Activated T-helper 1 cell treated with anti-CD3 and anti-CD28 coated beads, Interleukin-12 subunit alpha, Interleukin-12 subunit beta, Interleukin-2, Interleukin-4 antibody, amounts not matched to agents 30 ng/mL and 10 ng/mL and 1 ng/mL, durations not matched to agents 14 hours and 24 hours and 36 hours (primary cell): ENCODE measurements around the gene HELQ. TPM values are rescaled to one million over a fixed set of nuclear protein-coding genes. Genes with fewer than 3 reads are reported as not detected.
A peak's percentile ranks its signal among the peaks of the same experiment; 100 is the strongest.

ENCODE experiments used
- DNase-seq: peaks from one replicate; pipeline ENCODE4 v3.0.0; 2021; ENCODE audit warnings: low spot score
- H3K27ac Mint-ChIP-seq: one replicate; pipeline ENCODE4 v1.8.0; 2021; ENCODE audit warnings: mild to moderate bottlenecking, mixed read lengths
- H3K27me3 Mint-ChIP-seq: one replicate; pipeline ENCODE4 v1.8.0; 2022; ENCODE audit warnings: mild to moderate bottlenecking, moderate library complexity, mixed read lengths; ENCODE audit not compliant: insufficient read depth
- H3K36me3 Mint-ChIP-seq: one replicate; pipeline ENCODE4 v1.8.0; 2021; ENCODE audit warnings: low read depth, mixed read lengths
- H3K4me1 Mint-ChIP-seq: one replicate; pipeline ENCODE4 v1.8.0; 2021; ENCODE audit warnings: low read depth, mixed read lengths
- H3K4me3 Mint-ChIP-seq: one replicate; pipeline ENCODE4 v1.8.0; 2021; ENCODE audit warnings: mild to moderate bottlenecking, moderate library complexity, mixed read lengths
- H3K9me3 Mint-ChIP-seq: one replicate; pipeline ENCODE4 v1.8.0; 2021; ENCODE audit warnings: mixed read lengths
- intact Hi-C: fragments of 100-400 bp; cut with micrococcal nuclease; formaldehyde crosslinking; loops from one replicate; pipeline ENCODE4 v1.15.1; 2024
- total RNA-seq: library from RNA; stranded (reverse); gene quantifications from 2 replicates; pipeline ENCODE4 v1.2.3, GENCODE V29; 2022

The HELQ gene
- total RNA-seq, 1 donor from 2014 or later: 9.7 TPM

DNA sequence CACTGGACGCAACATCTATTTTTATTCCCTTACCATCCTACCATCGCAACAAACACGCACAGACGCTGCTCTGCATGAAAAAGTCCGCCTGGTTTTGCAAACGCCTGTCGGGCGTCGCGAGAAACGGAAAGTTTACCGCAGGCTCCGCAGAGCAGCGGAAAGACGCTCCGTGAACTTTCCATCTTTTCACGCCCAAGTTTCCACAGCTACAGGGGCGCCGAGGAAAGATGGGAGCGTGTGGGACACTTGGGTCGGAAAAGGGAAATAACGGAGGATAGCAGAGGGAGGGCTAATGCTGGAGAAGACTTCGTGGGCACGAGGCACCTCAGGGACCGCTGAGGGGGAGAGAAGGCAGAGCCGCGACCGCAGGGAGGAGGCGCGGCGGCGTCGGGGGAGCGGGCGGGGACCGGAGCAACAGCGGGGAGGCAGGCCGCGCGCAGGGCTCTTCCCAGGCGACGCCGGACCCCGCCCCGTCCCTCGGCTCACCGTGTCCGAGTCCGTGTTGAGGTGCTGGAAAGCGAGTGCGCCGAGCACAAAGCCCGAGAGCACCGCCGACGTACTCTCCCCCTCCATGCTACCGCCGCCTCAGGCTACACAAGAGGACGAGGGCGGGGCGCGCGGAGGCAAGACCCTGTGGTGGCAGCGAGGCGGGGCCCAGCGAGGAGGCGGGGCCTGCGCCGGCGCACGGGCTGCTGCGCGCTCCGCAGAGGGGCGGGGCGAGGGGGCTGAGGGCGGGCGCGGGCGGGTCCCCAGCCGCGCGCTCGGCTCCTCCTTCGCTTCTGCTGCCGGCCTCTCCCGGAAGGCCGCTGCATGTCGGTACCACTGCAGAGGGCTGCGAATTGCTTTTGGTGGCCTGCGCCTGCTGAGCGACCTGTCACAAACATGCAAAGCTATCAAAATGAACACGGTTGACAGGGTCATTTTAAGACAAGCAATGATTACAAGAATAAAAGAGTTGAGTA is 29.2 kb upstream of the HELQ start, which contains the start of gene ABRAXAS1:
Gene ABRAXAS1 (minus strand): TSS at position 601 of the 962 bp plus-strand sequence. CDS start 28 bp downstream, at position 573.
- Mint-ChIP-seq H3K9me3 (no peaks in the 10 kb centered on the region), H3K4me3 (peak within 1 kb of the TSS; percentile 90), H3K27ac (peak within 1 kb of the TSS; percentile 95), H3K27me3 (peaks cover under 1% of the 10 kb centered on the region), H3K4me1 (peaks cover 10% of the 10 kb centered on the region), H3K36me3 (peaks cover 2% of the 10 kb centered on the region)
- peak; percentile 91 for DNase-seq
- intact Hi-C loops: loop anchor here (1.0 to 10.0 kb wide), 9 partner anchors 29 to 1099 kb away; partner anchors contain the start of genes CDS1, COPS4, COQ2 and HELQ

DNA sequence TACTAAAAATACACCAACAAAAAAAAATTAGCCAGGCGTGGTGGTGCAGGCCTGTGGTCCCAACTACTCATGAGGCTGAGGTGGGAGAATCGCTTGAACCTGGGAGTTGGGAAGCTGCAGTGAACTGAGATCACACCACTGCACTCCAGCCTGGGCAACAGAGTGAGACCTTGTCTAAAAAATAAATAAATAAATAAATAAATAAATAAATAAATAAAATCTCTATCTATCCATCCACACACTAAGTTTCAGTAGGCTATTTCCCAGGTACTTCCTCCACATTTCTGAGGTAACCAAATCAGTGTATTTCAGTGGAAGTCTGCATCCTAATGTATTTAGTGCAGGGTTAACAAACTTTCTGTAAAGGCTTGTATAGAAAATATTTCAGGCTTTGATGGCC is 18.3 kb upstream of the HELQ start:
- Mint-ChIP-seq H3K27ac (no peak overlapping the region), H3K9me3 (no peaks in the 10 kb centered on the region), H3K4me1 (no peaks in the 10 kb centered on the region), H3K36me3 (peaks cover 3% of the 10 kb centered on the region), H3K4me3 (no peak overlapping the region), H3K27me3 (no peaks in the 10 kb centered on the region)
- intact Hi-C loops: no loop called here
- no peak for DNase-seq

DNA sequence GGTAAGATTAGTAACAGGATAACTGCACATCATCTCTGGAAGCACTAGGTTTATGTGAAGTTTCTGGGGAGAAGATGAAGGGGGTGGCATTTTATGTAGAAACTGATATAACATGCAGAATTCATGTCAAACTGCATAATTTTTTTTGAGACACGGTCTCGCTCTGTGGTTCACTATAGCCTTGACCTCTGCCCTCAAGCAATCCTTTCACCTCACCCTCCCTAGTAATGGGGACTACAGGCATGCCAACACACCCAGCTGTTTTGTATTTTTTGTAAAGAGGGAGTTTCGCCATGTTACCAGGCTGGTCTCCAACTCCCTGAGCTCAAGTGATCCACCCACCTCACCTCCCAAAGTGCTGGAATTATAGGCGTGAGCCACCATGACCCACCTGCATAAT is 17.8 kb upstream of the HELQ start:
- no peak overlapping the region for H3K27ac Mint-ChIP-seq
- H3K36me3 Mint-ChIP-seq: peaks cover 5% of the 10 kb centered on the region
- intact Hi-C loops: no loop called here
- no peak overlapping the region for H3K4me3 Mint-ChIP-seq
- no peak for DNase-seq
- no peaks in the 10 kb centered on the region for H3K27me3 Mint-ChIP-seq
- no peaks in the 10 kb centered on the region for H3K4me1 Mint-ChIP-seq
- no peaks in the 10 kb centered on the region for H3K9me3 Mint-ChIP-seq

DNA sequence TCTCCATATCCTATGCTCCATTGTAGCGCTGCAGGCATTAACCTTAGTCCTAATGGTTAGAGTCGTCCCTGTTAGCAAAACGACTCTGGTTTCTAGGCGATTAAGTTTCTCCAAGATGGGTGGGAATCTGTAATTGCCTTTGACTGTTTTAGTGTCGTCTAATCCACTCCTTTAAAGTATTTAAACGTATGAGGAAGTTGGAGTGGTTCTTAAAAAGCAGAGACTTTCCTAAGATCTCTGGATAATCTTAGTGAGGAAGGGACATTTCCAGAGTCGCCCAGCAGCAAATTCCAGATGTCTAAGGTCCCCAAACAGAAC is 520 bp upstream of the HELQ start:
- Mint-ChIP-seq H3K9me3 (no peaks in the 10 kb centered on the region), H3K4me1 (peaks cover 45% of the 10 kb centered on the region), H3K36me3 (peaks cover 41% of the 10 kb centered on the region), H3K4me3 (peak overlapping the region; percentile 96), H3K27me3 (no peaks in the 10 kb centered on the region), H3K27ac (peak overlapping the region; percentile 98)
- intact Hi-C loops: loop anchor here (5.0 to 10.0 kb wide), 4 partner anchors 219 to 1171 kb away; no protein-coding TSS in a partner anchor
- DNase-seq: no peak

DNA sequence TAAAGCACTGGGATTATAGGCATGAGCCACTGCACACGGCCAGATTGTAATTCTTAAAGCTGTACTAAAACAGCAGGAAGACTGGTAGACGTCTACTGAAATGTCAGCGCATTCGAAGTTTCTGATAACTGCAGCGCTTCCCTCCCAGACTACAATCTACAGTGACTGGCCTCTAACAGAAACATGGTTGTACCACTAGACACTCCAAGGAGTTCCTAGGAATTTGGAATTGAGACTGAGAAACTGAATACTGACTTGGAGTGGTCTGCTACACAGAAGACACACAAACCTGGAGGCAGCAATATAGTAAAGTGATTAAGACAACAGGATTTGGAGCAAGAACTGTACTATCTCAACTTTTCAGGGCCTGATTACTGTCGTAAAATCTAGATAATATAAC is 937 bp downstream of the HELQ start:
- H3K4me3 Mint-ChIP-seq: peak overlapping the region; percentile 96
- intact Hi-C loops: loop anchor here (1.0 to 10.0 kb wide), 16 partner anchors 31 to 1170 kb away; partner anchors contain the start of genes ABRAXAS1, COPS4, COQ2 and ENOPH1
- H3K27me3 Mint-ChIP-seq: no peaks in the 10 kb centered on the region
- no peaks in the 10 kb centered on the region for H3K9me3 Mint-ChIP-seq
- H3K27ac Mint-ChIP-seq: peak overlapping the region; percentile 98
- H3K4me1 Mint-ChIP-seq: peaks cover 45% of the 10 kb centered on the region
- DNase-seq: no peak
- H3K36me3 Mint-ChIP-seq: peaks cover 39% of the 10 kb centered on the region

DNA sequence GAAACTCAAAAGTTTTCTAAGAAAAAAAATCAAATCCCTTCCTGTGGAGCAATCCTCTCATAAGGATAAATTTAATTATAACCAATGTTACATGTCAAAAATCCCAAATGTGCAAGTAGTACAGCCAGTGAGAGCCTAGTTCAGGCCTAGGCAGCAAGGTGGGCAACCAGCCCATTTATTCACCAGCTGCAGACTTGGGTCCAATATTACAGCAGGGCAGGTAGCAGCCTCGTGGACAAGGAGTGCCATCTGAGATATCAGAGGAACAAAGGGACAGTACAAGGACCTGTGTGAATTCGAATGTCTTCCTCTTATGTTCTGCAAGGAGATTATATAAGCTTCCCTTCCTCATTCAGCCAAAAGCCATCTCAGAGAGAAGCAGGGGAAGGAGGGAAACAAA is 6.6 kb downstream of the HELQ start:
- intact Hi-C loops: no loop called here
- H3K27ac Mint-ChIP-seq: no peak overlapping the region
- no peak overlapping the region for H3K4me3 Mint-ChIP-seq
- H3K9me3 Mint-ChIP-seq: no peaks in the 10 kb centered on the region
- peaks cover 26% of the 10 kb centered on the region for H3K36me3 Mint-ChIP-seq
- no peaks in the 10 kb centered on the region for H3K27me3 Mint-ChIP-seq
- peaks cover 16% of the 10 kb centered on the region for H3K4me1 Mint-ChIP-seq
- DNase-seq: no peak

DNA sequence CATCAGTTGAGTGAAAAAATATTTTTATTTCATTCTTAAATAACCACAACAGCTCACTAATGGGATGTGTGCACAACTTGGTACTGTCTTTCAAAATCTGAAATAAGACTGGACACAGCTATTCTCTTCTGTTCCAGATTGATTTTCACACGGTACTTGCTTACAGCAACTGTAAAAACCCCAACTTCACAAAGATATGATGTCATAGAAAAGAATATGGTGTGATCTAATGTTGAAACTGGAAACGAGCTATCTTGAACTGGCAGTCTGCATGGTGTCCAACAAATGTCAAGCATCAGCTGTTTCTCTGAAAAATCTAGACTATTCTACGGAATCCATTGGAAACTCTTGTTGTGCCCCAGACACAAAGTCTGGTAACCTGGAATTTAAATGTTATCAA is 14.7 kb downstream of the HELQ start:
- intact Hi-C loops: no loop called here
- no peak for DNase-seq
- Mint-ChIP-seq H3K9me3 (no peaks in the 10 kb centered on the region), H3K4me3 (no peak overlapping the region), H3K27me3 (no peaks in the 10 kb centered on the region), H3K4me1 (no peaks in the 10 kb centered on the region), H3K27ac (no peak overlapping the region), H3K36me3 (peaks cover 15% of the 10 kb centered on the region)

DNA sequence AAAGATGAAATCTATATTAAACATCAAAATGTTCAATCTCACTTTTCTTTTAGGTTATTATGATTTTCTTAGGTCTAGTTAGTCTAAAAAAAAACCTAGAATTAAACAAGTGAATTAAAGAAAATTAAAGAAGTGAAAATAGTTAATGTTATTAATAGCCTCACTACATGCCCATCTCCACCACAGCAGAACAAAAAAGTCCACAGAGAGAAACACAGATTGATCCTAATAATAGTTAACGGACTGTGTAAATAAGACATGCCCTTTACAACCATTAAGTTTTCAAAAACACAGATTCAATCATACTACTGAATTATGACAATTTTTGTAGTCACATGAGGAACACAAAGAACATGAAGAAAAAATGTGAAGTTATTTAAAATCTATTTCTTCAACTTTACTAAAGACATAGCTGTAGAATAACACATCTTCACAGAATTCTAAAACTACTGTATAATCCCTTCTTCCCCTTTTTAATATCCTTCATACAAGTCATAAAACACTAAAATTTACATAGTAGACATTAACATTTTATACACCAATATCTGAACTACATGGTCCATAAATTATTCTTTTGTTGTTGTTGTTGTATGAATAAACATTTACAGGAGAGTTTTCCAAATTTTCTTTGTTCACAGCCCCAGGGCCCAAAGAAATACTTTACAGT is 15.3 kb downstream of the HELQ start:
- peaks cover 18% of the 10 kb centered on the region for H3K36me3 Mint-ChIP-seq
- no peaks in the 10 kb centered on the region for H3K27me3 Mint-ChIP-seq
- no peak overlapping the region for H3K27ac Mint-ChIP-seq
- intact Hi-C loops: no loop called here
- H3K9me3 Mint-ChIP-seq: no peaks in the 10 kb centered on the region
- H3K4me3 Mint-ChIP-seq: no peak overlapping the region
- H3K4me1 Mint-ChIP-seq: no peaks in the 10 kb centered on the region
- DNase-seq: no peak

DNA sequence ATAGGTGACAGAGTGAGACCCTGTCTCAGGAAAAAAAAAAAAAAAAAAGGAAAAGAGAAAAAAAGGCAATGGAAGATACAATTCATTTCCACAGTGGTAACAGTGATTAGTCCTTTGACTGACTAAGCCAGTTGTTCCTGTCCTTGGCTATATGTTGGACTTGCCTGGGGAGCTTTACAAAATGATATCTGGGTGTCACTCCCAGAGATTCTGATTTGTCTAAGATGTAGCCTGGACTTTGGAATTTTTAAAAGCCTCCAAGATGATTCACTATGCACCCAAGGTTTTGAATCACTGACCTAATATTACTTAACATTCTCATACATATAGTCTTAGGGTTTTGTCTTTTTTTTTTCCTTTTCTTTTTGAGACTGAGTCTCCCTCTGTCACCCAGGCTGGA is 16.9 kb downstream of the HELQ start:
- Mint-ChIP-seq H3K27me3 (no peaks in the 10 kb centered on the region), H3K4me1 (no peaks in the 10 kb centered on the region), H3K36me3 (peaks cover 12% of the 10 kb centered on the region), H3K9me3 (no peaks in the 10 kb centered on the region), H3K27ac (no peak overlapping the region), H3K4me3 (no peak overlapping the region)
- no peak for DNase-seq
- intact Hi-C loops: no loop called here

DNA sequence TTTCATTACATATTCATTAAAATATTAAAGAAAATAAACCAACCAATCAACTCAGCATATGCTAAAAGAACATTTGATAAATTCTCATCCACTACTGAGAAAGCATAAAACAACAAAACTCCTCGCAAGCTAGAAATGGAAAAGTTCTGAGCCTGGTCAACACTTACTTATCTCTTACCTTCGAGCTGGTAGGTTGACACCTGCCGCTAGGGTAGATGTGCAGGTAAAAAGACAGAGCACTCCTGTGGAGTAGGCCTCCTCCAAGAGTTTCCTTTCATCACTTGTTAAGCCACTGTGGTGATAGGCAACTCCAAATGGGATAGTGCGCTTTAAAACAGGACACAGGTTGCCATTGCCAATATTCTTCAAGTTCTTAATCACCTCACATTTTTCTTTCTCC is 18.9 kb downstream of the HELQ start:
- Mint-ChIP-seq H3K9me3 (no peaks in the 10 kb centered on the region), H3K36me3 (peaks cover 9% of the 10 kb centered on the region), H3K4me1 (no peaks in the 10 kb centered on the region), H3K27ac (no peak overlapping the region), H3K27me3 (no peaks in the 10 kb centered on the region), H3K4me3 (no peak overlapping the region)
- no peak for DNase-seq
- intact Hi-C loops: no loop called here

DNA sequence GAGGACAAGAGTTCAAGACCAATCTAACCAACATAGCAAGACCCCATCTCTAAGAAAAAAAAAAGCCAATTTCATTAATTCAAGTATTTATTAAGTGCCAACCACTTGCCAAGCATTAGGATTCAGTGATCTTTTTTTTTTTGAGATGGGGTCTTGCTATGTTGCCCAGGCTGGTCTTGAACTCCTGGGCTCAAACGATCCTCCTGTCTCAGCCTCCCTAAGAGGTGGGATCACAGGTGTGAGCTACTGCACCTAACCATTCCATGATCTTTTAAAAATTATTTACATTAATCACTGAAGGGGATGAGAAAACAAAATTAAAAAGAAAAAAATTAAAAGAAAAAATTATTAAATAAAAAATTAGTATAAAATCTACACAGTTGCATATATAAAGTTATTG is 24.4 kb downstream of the HELQ start:
- no peak overlapping the region for H3K4me3 Mint-ChIP-seq
- intact Hi-C loops: no loop called here
- no peaks in the 10 kb centered on the region for H3K27me3 Mint-ChIP-seq
- no peak overlapping the region for H3K27ac Mint-ChIP-seq
- no peak for DNase-seq
- H3K9me3 Mint-ChIP-seq: no peaks in the 10 kb centered on the region
- H3K36me3 Mint-ChIP-seq: peaks cover 10% of the 10 kb centered on the region
- H3K4me1 Mint-ChIP-seq: peaks cover 3% of the 10 kb centered on the region

DNA sequence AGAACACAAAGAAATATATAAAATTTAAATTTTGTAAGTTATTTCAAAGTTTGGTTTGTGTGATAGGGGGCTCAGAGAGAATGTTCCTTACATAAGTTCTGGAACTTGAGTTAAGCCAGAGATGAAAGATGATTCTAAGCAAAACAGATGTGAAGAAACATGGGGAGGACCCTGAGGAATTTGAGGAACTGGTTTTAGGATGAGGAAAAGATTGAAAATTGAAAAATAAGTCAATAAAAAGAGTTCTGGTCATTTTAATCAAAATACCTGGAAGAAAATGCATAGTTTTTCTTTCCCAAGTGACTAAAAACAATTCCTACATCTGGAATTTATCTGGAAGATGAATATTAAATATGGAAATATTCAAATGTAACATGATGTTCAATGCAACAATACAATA is 37.4 kb downstream of the HELQ start:
- intact Hi-C loops: no loop called here
- no peak overlapping the region for H3K4me3 Mint-ChIP-seq
- H3K36me3 Mint-ChIP-seq: peaks cover 26% of the 10 kb centered on the region
- H3K9me3 Mint-ChIP-seq: no peaks in the 10 kb centered on the region
- DNase-seq: no peak
- no peak overlapping the region for H3K27ac Mint-ChIP-seq
- no peaks in the 10 kb centered on the region for H3K4me1 Mint-ChIP-seq
- H3K27me3 Mint-ChIP-seq: no peaks in the 10 kb centered on the region

DNA sequence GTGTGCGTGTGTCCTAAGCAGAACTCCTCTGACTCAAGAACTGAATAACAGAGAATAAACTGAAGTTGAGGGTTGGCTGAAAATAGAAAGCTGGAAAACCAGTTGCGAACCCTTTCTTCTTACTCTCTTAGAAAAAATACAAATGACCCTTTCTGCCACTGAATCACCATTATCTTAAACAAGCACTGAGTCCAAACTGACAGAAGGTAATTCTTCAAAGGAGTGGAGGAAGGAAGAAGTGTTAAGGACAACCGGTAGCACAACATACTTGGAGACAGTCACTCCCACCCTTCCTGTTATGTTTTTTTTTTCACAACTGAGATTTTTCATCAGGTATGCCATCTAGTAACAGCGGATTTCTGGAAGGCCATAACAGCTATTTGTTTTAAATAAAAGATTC is 38.1 kb downstream of the HELQ start:
- H3K4me3 Mint-ChIP-seq: no peak overlapping the region
- intact Hi-C loops: no loop called here
- no peaks in the 10 kb centered on the region for H3K27me3 Mint-ChIP-seq
- peaks cover 30% of the 10 kb centered on the region for H3K36me3 Mint-ChIP-seq
- DNase-seq: no peak
- no peaks in the 10 kb centered on the region for H3K9me3 Mint-ChIP-seq
- no peaks in the 10 kb centered on the region for H3K4me1 Mint-ChIP-seq
- no peak overlapping the region for H3K27ac Mint-ChIP-seq
